Activated T-cell treated with anti-CD3 and anti-CD28 coated beads for 48 hours (primary cell): Measurements from ENCODE around the gene MX2.

ENCODE experiments used
- DNase-seq: peaks from one replicate; pipeline ENCODE4 v3.0.0-alpha.2; 2020; ENCODE audit warnings: low read depth

MX2 gene

GRCh38 chr21:41365377-41366107 is 3.7 kb downstream of the MX2 start:
- DNase-seq = no peak

DNA sequence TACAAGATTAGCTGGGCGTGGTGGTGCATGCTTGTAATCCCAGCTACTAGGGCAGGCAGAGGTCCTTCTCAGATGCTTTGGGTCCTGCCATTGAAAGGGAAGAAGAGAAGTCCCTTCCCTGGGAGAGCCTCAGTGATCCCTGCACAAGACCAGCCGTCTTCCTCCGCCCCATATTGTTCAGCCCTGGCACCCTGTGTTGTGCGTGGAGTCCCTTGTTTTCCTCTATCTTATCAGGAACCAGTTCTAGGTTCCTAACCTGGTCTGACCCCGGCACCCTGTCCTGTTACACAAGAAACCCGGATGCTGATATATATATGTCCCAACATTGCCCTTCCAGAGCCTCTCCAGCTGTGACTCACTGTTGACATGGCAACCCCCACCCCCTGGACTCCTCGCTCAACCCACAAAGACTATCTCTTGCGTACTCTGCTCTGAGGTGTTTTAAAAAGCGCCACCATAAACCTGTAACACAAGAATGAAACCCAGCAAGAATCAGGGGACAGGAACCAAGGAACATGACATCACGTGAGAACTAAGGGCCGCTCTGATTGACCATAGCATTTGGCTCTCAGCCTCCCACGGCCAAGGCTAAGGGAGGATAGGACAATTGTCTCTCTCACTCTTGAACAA is 4.8 kb downstream of the MX2 start:
- DNase-seq = no peak

DNA sequence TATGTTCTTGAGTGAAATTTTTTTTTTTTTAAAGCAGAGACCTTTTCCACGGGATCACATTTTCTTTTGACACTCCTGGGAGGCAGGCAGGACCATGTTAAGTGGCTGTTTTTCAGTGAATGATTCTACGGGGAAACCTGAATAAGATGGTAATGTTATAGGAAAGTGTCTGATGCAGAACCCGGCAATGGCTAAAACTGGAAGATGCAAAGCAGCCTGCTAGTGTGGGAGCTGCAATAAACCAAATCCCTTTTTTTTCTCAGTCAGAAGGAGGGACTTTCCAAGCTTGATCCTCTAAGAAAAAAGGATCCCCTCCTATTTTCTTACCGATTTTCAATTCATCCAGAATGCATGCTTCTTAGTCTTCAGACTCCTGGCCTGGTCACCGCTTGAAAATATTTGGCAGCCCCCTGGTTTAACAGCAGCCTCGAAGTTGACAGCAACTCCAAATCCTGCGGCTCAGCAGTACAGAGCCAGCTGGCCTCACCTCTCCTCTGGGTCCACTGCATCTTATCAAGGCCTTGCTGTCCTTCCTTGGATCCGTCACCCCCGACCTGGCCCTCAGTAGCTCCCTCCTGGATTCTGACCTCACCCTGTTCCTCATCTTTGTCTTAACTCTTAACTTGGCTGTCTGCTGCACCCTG is 5.6 kb downstream of the MX2 start:
- no peak for DNase-seq

- no peak for DNase-seq
These were observed 6.3 kb downstream of the MX2 start for GRCh38 chr21:41367945-41368734.

DNA sequence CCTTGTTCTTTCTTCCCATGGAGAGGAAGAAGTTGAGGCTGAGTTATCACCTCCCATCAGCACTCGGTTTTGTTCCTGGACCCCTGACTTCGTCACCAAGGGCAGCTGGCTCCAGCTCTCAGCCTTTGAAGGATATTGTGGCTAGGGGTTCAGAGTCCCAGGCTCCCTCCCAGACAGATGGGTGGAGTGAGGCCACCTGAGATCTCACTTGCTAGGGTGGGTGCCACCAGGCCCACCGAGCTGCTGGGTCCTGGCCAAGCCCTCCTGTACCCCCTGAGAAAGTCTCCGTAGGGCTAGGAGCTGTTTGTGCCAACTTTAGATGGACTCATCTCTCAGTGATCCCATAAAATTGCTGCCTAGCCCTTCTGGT is 6.9 kb downstream of the MX2 start:
- DNase-seq = no peak

DNA sequence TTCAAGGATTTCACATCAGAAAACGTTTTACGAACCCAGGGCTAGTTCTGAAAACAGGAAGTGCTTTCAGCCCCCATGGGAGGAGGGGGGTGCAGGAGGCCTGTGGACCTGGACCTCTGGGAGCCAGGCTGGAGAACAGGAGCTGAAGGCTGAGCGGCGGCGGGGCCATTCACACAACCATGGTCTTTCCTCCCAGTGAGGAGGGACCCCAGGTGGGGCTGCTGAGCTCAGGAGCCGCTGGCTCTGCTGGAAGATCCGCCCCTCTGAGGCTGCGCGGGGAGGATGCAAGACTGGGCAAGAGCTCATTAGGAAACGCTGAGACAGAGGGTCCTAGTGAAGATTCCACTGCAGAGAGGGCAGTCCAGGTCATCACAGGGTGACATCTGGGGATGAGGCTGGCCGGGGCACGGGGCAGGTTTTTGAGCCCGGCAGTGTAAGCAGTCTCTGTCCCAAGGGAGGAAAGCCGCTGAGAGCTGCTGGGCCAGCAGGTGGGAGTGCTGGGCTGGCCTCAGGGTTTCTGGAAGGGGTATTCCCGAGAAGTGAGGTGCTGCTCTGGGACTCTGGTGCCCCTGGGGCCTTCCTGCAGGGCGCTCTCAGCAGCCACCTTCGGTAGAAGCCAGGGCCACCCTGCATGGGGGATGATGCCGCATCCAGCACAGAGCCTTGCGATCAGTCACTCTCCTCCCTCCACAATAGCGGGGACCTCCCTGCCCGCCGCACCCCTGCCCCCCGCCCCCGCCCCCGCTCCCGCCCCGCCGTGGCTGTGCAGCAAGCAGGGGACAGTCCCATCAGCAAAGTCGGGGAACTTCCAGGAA is 7.5 kb downstream of the MX2 start:
- peak; percentile 19 for DNase-seq

GRCh38 chr21:41369920-41370839 is 8.4 kb downstream of the MX2 start:
- DNase-seq = peak; percentile 37

GRCh38 chr21:41370840-41371684 is 9.2 kb downstream of the MX2 start:
- DNase-seq = no peak

DNA sequence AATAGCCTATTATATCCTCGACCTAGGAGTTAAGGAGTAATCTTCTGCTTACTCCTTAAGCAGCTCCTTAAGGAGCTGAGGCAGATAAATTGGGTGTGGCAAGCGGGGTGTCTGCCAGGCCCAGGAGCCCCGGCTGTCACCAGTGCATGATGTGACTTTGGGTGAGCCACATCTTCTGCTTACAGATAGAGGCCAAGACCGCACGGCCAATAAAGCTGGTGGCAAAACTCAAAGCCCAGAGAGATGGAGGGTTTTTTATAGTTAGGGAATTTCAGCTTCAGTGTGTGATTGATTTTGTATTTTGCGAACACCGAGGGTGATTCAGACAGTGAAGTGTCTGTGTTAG is 9.8 kb downstream of the MX2 start:
- DNase-seq = no peak

DNA sequence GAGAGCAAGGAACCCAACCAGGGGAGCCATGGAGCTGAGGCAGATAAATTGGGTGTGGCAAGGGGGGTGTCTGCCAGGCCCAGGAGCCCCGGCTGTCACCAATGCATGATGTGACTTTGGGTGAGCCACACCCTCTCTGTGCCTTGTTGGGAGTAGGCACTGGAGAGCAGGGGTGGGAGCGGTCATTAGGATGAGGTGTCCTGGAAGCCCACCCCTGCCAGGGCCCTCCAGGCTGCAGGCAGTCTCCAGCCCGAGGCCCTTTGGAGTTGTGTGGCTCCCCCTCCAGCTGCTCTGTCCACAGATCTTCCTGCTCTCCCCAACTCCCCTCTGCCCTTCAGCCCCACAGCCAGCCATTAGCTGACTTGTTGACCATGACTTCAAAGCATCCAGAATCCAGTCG is 11.4 kb downstream of the MX2 start:
- no peak for DNase-seq

DNA sequence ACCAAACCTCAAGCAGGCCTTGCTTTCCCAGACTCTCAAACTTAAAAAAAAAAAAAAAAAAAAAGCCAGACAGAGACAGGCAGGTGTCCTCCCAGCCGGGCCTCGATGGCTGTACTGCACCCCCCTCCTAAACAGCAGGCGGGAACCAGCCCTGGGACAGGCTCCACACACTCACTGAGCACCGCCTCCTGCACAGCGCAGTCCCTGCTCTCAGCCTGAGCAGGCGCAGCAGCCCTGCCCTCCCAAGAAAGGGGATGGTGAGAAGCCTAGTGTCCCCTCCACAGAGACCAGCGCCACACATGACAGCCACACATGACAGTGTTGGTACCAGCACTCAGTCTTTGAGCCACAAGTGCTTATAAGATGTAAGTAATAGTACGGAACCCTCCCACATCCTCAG is 11.9 kb downstream of the MX2 start:
- DNase-seq = no peak

GRCh38 chr21:41374177-41374712 is 12.4 kb downstream of the MX2 start:
- no peak for DNase-seq

DNA sequence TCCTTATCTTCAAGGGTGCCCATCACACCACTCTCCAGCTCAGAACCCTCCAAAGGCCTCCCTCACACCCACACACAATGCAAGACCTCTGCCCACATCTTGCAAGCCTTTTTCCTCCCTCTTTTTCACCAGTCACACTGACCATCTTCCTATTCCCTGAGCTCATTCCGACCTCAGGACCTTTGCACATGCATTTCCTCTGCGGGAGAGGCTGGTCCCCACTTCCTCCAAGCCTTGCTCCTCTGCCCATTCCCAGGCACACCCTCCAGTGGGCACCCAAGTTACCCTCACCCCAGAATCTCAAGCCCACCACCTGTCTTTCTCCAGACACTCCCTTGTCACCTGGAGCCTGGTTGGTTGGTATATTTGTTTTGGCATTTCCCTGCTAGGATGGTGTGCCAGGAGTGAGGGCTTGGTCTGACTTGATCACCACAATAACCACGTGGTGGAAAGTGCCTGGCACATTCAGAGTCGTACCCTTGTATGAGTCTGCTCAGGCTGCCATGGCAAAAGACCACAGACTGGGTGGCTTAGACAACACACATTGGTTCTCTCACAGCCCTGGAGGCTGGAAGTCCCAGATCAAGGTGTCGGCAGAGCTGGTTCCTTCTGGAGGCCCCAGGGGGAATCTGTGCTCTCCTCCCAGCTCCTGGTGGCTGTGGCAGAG is 13.2 kb downstream of the MX2 start:
- DNase-seq = no peak

DNA sequence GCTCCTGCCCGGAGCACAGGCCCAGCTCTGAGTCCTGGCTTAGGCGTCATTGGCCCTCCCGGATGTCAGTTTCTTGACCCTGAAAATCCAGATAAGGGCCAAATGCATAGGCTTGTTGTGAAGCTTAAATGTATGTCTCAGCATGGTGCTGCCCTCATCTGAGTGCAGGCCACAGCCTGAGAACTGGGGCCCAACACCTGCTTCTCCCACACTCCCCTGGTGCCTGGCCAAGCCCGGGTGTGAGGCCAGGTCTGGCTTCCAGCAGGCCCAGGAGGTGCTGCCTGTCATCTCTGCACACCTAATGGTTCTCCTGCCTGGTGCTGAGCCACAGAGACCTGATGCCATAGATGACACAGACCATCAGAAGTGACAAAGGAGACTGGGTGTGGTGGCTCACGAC is 14.0 kb downstream of the MX2 start:
- DNase-seq = no peak

GRCh38 chr21:41377715-41378114 is 15.9 kb downstream of the MX2 start:
- DNase-seq = no peak

GRCh38 chr21:41378849-41379248 is 17.0 kb downstream of the MX2 start:
- no peak for DNase-seq

GRCh38 chr21:41379901-41380300 is 18.1 kb downstream of the MX2 start:
- no peak for DNase-seq

DNA sequence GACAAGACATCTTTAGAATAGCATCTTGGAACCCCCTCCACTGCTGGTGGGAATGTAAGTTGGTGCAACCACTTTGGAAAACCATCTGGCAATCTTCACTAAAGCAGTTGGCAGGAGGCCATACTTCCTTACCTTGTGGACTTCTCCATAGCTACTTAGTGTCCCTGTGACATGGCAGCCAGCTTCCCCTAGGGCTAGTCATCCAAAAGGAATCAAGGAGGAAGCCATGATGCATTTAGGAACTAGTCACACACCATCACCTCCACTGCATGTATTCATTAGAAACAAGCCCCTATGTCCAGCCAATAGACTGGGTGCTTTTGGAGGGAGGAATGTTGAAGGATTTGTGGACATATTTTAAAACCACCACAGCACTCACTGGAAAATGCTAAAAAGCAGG is 19.9 kb downstream of the MX2 start:
- no peak for DNase-seq
